ENCODE measurements around the gene KCNJ2.

KCNJ2 gene

DNA sequence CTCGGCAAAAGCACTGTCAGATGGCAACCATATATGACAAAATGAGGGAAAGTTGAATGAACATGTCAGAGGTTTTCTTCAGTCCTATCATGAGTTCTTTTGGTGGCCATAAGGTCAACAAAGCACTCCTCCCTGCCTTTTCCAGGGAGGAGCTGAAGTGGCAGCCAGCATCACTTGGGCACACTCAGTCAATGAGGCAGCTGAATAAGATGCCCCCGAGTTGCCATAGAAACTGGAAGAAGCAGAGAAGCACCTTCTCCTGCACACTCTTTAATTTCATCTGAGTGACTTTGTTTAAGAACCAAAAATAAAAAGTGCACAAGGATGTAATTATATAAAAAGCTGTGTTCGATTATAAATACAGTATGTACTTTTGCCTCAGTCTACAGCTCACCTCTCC lies 16.0 kb downstream of the KCNJ2 start:
- Histone ChIP-seq H3K4me3 (ENCODE audit: low read depth in 1 of 2, low read length in 1 of 2) (no peak overlapping the region), H3K9me3 (no peaks in the 10 kb centered on the region), H3K36me3 (no peaks in the 10 kb centered on the region), H3K4me1 (ENCODE audit: control insufficient read depth in 1 of 2, insufficient read depth in 1 of 2, low read depth in 1 of 2, low read length in 1 of 2) (no peaks in the 10 kb centered on the region), H3K27ac (peak overlapping the region; percentile 49), H3K27me3 (no peaks in the 10 kb centered on the region)
- TF ChIP-seq, protein P1, sequence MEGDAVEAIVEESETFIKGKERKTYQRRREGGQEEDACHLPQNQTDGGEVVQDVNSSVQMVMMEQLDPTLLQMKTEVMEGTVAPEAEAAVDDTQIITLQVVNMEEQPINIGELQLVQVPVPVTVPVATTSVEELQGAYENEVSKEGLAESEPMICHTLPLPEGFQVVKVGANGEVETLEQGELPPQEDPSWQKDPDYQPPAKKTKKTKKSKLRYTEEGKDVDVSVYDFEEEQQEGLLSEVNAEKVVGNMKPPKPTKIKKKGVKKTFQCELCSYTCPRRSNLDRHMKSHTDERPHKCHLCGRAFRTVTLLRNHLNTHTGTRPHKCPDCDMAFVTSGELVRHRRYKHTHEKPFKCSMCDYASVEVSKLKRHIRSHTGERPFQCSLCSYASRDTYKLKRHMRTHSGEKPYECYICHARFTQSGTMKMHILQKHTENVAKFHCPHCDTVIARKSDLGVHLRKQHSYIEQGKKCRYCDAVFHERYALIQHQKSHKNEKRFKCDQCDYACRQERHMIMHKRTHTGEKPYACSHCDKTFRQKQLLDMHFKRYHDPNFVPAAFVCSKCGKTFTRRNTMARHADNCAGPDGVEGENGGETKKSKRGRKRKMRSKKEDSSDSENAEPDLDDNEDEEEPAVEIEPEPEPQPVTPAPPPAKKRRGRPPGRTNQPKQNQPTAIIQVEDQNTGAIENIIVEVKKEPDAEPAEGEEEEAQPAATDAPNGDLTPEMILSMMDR (IDR thresholded peaks at IDR 0.05) = no peak

DNA sequence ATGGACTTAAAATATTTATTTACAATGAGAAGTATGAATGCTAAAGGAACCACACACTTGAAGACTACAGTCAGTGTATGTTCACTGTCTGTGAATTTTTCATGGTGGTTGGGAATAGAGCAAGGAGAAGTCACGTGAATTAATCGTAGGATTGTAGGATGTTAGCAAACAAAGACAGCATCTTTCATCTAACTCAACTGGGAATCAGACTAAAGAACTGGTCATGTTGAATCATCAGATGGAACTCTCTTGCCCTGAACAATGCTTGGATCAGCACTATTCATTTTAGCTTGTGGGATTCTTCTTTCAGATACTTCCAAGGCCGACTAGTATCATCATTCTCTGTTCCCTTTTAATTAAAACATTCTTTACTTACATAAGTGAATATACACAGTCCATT lies 18.1 kb downstream of the KCNJ2 start:
- no peaks in the 10 kb centered on the region for H3K27me3 ChIP-seq
- no peaks in the 10 kb centered on the region for H3K4me1 ChIP-seq (ENCODE audit: control insufficient read depth in 1 of 2, insufficient read depth in 1 of 2, low read depth in 1 of 2, low read length in 1 of 2)
- no peak overlapping the region for H3K27ac ChIP-seq
- no peaks in the 10 kb centered on the region for H3K9me3 ChIP-seq
- TF ChIP-seq, protein P1 (IDR thresholded peaks at IDR 0.05) = no peak
- no peak overlapping the region for H3K4me3 ChIP-seq (ENCODE audit: low read depth in 1 of 2, low read length in 1 of 2)
- H3K36me3 ChIP-seq = no peaks in the 10 kb centered on the region

DNA sequence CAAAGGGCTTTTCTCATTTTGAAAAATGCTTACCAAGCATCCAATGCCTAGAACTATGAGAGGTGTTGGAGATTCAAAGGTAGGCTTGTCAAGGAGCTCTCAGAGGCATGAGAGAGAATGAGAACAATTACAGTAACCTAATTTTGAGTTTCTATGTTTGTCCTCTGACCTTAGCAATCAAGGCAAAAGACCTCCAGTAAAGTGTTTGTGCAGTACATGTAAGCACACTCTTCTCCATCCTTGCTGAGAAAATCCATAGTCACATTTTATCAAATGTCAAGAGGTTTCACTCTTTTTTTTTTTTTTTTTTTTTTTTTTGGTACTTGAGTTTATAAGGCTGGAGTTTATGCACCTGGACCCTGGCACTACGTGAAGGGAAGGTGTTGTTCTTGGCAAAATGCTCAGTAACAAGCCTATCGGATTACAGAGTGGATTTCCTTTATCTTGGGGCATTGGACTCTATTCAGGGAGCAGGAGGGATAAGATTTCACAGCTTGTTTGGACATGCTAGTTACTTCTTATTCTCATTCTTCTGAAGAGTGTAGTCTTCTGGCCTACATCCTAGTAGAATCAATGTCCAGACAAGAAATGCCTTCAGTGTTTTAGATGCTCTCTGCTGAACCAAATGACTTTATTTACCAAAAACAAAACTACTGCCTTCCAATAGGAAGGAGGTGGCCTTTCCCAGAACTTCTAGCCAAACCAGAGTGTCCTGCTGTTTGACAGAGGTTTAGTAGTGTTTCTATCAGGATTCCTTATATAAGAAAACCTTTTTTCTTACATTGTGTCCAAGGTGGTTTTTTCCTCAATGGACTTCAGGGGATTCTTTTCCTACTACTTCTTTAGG lies 21.9 kb downstream of the KCNJ2 start:
- no peak overlapping the region for H3K4me3 ChIP-seq (ENCODE audit: low read depth in 1 of 2, low read length in 1 of 2)
- H3K27ac ChIP-seq = no peak overlapping the region
- no peaks in the 10 kb centered on the region for H3K27me3 ChIP-seq
- TF ChIP-seq, protein P1 (IDR thresholded peaks at IDR 0.05) = no peak
- no peaks in the 10 kb centered on the region for H3K4me1 ChIP-seq (ENCODE audit: control insufficient read depth in 1 of 2, insufficient read depth in 1 of 2, low read depth in 1 of 2, low read length in 1 of 2)
- no peaks in the 10 kb centered on the region for H3K36me3 ChIP-seq
- no peaks in the 10 kb centered on the region for H3K9me3 ChIP-seq

DNA sequence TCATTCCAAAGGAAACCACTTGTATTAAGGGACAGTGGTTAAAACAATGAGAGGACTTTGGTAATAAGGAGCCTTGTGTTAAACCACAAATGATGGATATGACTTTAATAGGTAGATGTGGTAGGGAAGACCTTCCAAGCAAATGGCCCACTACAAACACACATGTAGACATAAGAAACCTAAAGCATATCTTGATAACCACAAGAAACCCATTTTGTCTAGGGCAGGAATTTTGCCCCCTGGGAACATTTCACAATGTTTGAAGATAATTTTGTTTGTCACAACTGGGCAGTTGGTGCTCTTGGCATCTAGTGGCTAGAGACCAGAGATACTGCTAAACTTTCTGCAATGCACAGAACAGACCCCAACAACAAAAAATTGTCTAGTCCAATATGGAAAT lies 25.8 kb downstream of the KCNJ2 start:
- Histone ChIP-seq H3K4me3 (ENCODE audit: low read depth in 1 of 2, low read length in 1 of 2) (no peak overlapping the region), H3K9me3 (no peaks in the 10 kb centered on the region), H3K27me3 (no peaks in the 10 kb centered on the region), H3K27ac (no peak overlapping the region), H3K4me1 (ENCODE audit: control insufficient read depth in 1 of 2, insufficient read depth in 1 of 2, low read depth in 1 of 2, low read length in 1 of 2) (peaks cover 19 to 21% of the 10 kb centered on the region in 2 experiments), H3K36me3 (no peaks in the 10 kb centered on the region)
- TF ChIP-seq, protein P1 (IDR thresholded peaks at IDR 0.05) = no peak

DNA sequence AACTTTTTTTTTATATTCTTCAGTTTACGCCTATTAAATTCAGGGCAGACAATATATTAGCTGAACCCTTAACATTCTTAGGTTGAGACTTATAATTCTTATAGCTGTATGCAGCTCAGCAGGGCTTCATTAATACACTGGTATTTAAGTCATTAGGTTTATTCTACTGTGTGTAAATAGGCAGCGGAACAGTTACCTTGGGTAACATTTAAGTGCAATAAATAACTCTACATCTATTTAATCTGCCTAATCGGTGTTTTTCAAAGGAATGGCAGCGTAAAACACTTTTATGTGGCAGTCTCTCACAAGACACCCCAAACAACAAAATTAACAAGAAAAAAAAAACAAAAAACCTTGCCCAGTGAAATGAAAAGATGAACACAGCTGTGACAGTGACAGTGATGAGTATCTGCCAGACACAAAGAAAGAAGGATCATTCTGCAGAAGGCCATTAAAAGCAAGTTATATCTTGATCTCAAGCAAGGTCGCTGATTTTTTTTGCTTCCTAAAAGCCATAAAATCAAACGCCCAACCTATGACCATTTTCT lies 32.6 kb downstream of the KCNJ2 start:
- Histone ChIP-seq H3K4me1 (ENCODE audit: control insufficient read depth in 1 of 2, insufficient read depth in 1 of 2, low read depth in 1 of 2, low read length in 1 of 2) (peaks cover 61 to 67% of the 10 kb centered on the region in 2 experiments), H3K27ac (peak overlapping the region; percentile 60), H3K27me3 (no peaks in the 10 kb centered on the region), H3K4me3 (ENCODE audit: low read depth in 1 of 2, low read length in 1 of 2) (no peak overlapping the region), H3K36me3 (no peaks in the 10 kb centered on the region), H3K9me3 (no peaks in the 10 kb centered on the region)
- TF ChIP-seq, protein P1 (IDR thresholded peaks at IDR 0.05) = no peak
